Measurements from ENCODE around the gene VTI1B. TPM values are rescaled to one million over a fixed set of nuclear protein-coding genes. Genes with fewer than 3 reads are reported as not detected.

VTI1B gene
- total and polyA plus RNA-seq, 2 donors (not counting 3 experiments of a cell fraction or from before 2014, with no cell fraction given) = 23.8 to 90.0 TPM

GRCh38 chr14:67718265-67718664 lies 43.8 kb upstream of the VTI1B start:
- TF ChIP-seq CTCF (IDR thresholded peaks at IDR 0.05; ENCODE audit: extremely low read depth in 1 of 2, insufficient read depth in 1 of 2, low read depth in 1 of 2, low read length in 2 of 2) (no peak), GATA2 (IDR thresholded peaks at IDR 0.05; ENCODE audit: insufficient read depth, insufficient read length, low read depth, low read length) (no peak), MYC (IDR thresholded peaks at IDR 0.05; ENCODE audit: low read depth, low read length) (no peak), FOS (IDR thresholded peaks at IDR 0.05; ENCODE audit: borderline replicate concordance, insufficient read depth, low read length) (no peak), EZH2 (IDR thresholded peaks at IDR 0.05; ENCODE audit: borderline replicate concordance, low read depth, low read length, severe bottlenecking) (no peak), POLR2AphosphoS5 (IDR thresholded peaks at IDR 0.05; ENCODE audit: insufficient read depth, low read depth, low read length) (no peak), POLR2A (IDR thresholded peaks at IDR 0.05; ENCODE audit: low read depth, low read length) (no peak), MAX (IDR thresholded peaks at IDR 0.05; ENCODE audit: insufficient read depth, insufficient read length) (no peak), JUN (IDR thresholded peaks at IDR 0.05; ENCODE audit: borderline replicate concordance, insufficient read depth, insufficient read length, low read depth) (no peak)
- intact Hi-C loops (cut with micrococcal nuclease) (no loop called here), dilution Hi-C loops (cut with MboI; ENCODE audit: extremely low pct_ligation_motif_present, low sequenced_read_pairs) (no loop called here)
- BruUV-seq (replicated peaks) = no TSS peak
- H3K9me3 ChIP-seq (replicated peaks; ENCODE audit: control insufficient read depth, insufficient read depth, low read length) = no peaks in the 10 kb centered on the region
- no peaks in the 10 kb centered on the region for H3K4me1 ChIP-seq (ENCODE audit: control insufficient read depth, extremely low read depth, insufficient read depth, low read length)
- H3K4me3 ChIP-seq (replicated peaks in 1 of 3; ENCODE audit: insufficient read depth in 1 of 3, low read depth in 1 of 3, low read length in 3 of 3) = no peak overlapping the region
- peaks cover 21 to 25% of the 10 kb centered on the region in 2 experiments for H3K27me3 ChIP-seq (ENCODE audit: control insufficient read depth in 2 of 2, insufficient read depth in 2 of 2, low read length in 2 of 2)
- H2AFZ ChIP-seq (ENCODE audit: low read depth, low read length) = no peak overlapping the region
- CTCF ChIA-PET = interaction anchor here (2.6 kb wide), 1 partner anchor 14 kb away, joined by 10 read pairs; no protein-coding TSS in a partner anchor
- FAIRE-seq = no peak
- H4K20me1 ChIP-seq (replicated peaks; ENCODE audit: control insufficient read depth, extremely low read depth, insufficient read depth, low read length) = no peaks in the 10 kb centered on the region
- POLR2A ChIA-PET = no interaction called here
- no peaks in the 10 kb centered on the region for H3K36me3 ChIP-seq (ENCODE audit: control insufficient read depth in 2 of 2, extremely low read depth in 1 of 2, insufficient read depth in 2 of 2, low read length in 2 of 2)
- no peak for DNase-seq (ENCODE audit: low read depth, low spot score)
- H3K4me2 ChIP-seq (ENCODE audit: insufficient read depth, low read length) = no peak overlapping the region
- no peak overlapping the region for H3K9ac ChIP-seq (replicated peaks; ENCODE audit: extremely low read depth, insufficient read depth, low read length)
- no peaks in the 10 kb centered on the region for H3K79me2 ChIP-seq (ENCODE audit: control insufficient read depth, insufficient read depth, low read length)
- H3K27ac ChIP-seq (ENCODE audit: insufficient read depth, low read depth, low read length) = no peak overlapping the region
- no peaks in the 10 kb centered on the region for H3K9me1 ChIP-seq (replicated peaks; ENCODE audit: control insufficient read depth, extremely low read depth, insufficient read depth, low read length)

Data from endothelial cell of umbilical vein (primary cell).